Mesendoderm (in vitro differentiated cells): ENCODE data around the gene GJB6.

Source experiments
- DNase-seq: peaks from one replicate; pipeline ENCODE4 v3.0.0; 2013
- H2AK5ac ChIP-seq: 2 replicates; pipeline ENCODE4 v1.6.1; 2013; ENCODE audit warnings: low read length, inconsistent platforms
- H2BK120ac ChIP-seq: 2 replicates; pipeline ENCODE4 v1.6.1; 2013; ENCODE audit warnings: low read depth, mild to moderate bottlenecking, low read length, moderate library complexity, mixed read lengths
- H2BK15ac ChIP-seq: replicated peaks from 2 replicates; pipeline ENCODE4 v1.6.1; 2013; ENCODE audit warnings: low read depth, mild to moderate bottlenecking, moderate library complexity
- H2BK5ac ChIP-seq: 2 replicates; pipeline ENCODE4 v1.6.1; 2013; ENCODE audit warnings: low read length, inconsistent platforms
- H3K18ac ChIP-seq: 2 replicates; pipeline ENCODE4 v1.6.1; 2013; ENCODE audit warnings: mild to moderate bottlenecking, low read length, mixed read lengths
- H3K23ac ChIP-seq: one replicate; pipeline ENCODE4 v1.6.1; 2013; ENCODE audit warnings: low read length
- H3K27ac ChIP-seq: 2 replicates; pipeline ENCODE4 v1.5.1; 2013; ENCODE audit warnings: low read depth, mild to moderate bottlenecking, inconsistent platforms, low read length, moderate library complexity
- H3K27me3 ChIP-seq: 2 replicates; pipeline ENCODE4 v1.6.1; 2013; ENCODE audit warnings: low read length, control low read depth, mild to moderate bottlenecking, inconsistent platforms; ENCODE audit not compliant: insufficient read depth, poor library complexity
- H3K36me3 ChIP-seq: 2 replicates; pipeline ENCODE4 v1.6.1; 2013; ENCODE audit warnings: low read length, inconsistent platforms; ENCODE audit not compliant: control insufficient read depth, insufficient read depth
- H3K4ac ChIP-seq: one replicate; pipeline ENCODE4 v1.6.1; 2013; ENCODE audit warnings: low read depth, mild to moderate bottlenecking, low read length, moderate library complexity
- H3K4me1 ChIP-seq: 2 replicates; pipeline ENCODE4 v1.6.1; 2013; ENCODE audit warnings: low read depth, low read length, inconsistent platforms; ENCODE audit not compliant: control insufficient read depth
- H3K4me2 ChIP-seq: 2 replicates; pipeline ENCODE4 v1.6.1; 2013; ENCODE audit warnings: low read length
- H3K4me3 ChIP-seq: 2 replicates; pipeline ENCODE4 v1.5.1; 2013; ENCODE audit warnings: mild to moderate bottlenecking, low read length
- H3K56ac ChIP-seq: one replicate; pipeline ENCODE4 v1.6.1; 2013; ENCODE audit warnings: low read length
- H3K79me1 ChIP-seq: 2 replicates; pipeline ENCODE4 v1.6.1; 2013; ENCODE audit warnings: low read length, inconsistent platforms
- H3K79me2 ChIP-seq: 2 replicates; pipeline ENCODE4 v1.6.1; 2013; ENCODE audit warnings: mild to moderate bottlenecking, low read length; ENCODE audit not compliant: control insufficient read depth, insufficient read depth
- H3K9ac ChIP-seq: 2 replicates; pipeline ENCODE4 v1.6.1; 2013; ENCODE audit warnings: low read length, inconsistent platforms
- H4K5ac ChIP-seq: one replicate; pipeline ENCODE4 v1.6.1; 2013; ENCODE audit warnings: low read length
- H4K8ac ChIP-seq: one replicate; pipeline ENCODE4 v1.6.1; 2013; ENCODE audit warnings: low read depth, mild to moderate bottlenecking, control low read depth, low read length, moderate library complexity
- WGBS: extraction: QIAGEN DNeasy Blood & Tissue Kit; methylation state at CpG from one replicate; pipeline ENCODE4 v1.1.7; 2013; ENCODE audit warnings: low lambda C conversion rate, missing lambda C conversion rate; ENCODE audit not compliant: insufficient coverage; ENCODE audit errors: extremely low coverage; 5-methylcytosine and 5-hydroxymethylcytosine counted together

The GJB6 gene

DNA sequence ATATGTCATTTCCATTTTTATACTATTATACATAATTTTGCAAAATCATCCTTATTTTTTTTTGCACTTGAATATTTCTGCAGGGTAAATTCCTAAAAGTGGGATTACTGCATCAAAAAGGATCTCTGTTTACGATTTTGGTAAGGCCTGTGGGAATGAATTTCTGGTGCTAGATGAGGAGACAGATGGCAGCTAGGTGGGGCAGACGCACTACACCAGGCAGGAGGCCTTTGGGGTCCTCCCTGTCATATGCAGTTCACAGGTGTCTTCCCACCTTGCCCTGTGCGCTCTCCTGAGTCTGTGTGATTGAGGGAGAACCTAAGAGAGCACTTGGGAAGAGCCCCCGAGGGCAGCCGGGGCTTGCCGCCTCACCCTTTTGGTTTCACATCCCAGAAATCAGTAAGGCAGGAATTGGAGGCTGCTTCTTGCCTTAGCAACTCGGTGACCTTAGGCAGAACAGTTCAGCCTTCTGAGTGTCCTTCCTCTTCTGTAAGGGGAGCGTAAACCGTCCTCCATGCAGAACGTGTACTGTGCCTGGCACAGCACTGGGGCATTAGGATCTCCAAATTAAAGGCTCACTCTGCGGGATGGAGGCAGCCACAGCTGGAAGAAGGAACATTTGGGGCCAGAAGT lies 25.9 kb downstream of the GJB6 start:
- no peak overlapping the region for H2BK5ac ChIP-seq
- no peak overlapping the region for H2BK120ac ChIP-seq
- H3K23ac ChIP-seq, result no peak overlapping the region
- no peak overlapping the region for H2BK15ac ChIP-seq
- no peak overlapping the region for H3K4me2 ChIP-seq
- H3K27ac ChIP-seq, result no peak overlapping the region
- H3K4ac ChIP-seq, result no peak overlapping the region
- H3K36me3 ChIP-seq, result no peaks in the 10 kb centered on the region
- no peak overlapping the region for H3K9ac ChIP-seq
- H3K79me1 ChIP-seq, result no peaks in the 10 kb centered on the region
- no peak for DNase-seq
- no peak overlapping the region for H2AK5ac ChIP-seq
- WGBS, result no CpG with 5 or more reads among the region's 11 CpGs
- H3K56ac ChIP-seq, result no peak overlapping the region
- no peak overlapping the region for H3K4me3 ChIP-seq
- no peaks in the 10 kb centered on the region for H3K4me1 ChIP-seq
- H3K18ac ChIP-seq, result no peak overlapping the region
- H4K8ac ChIP-seq, result no peak overlapping the region
- no peaks in the 10 kb centered on the region for H3K79me2 ChIP-seq
- no peaks in the 10 kb centered on the region for H3K27me3 ChIP-seq
- H4K5ac ChIP-seq, result no peak overlapping the region

DNA sequence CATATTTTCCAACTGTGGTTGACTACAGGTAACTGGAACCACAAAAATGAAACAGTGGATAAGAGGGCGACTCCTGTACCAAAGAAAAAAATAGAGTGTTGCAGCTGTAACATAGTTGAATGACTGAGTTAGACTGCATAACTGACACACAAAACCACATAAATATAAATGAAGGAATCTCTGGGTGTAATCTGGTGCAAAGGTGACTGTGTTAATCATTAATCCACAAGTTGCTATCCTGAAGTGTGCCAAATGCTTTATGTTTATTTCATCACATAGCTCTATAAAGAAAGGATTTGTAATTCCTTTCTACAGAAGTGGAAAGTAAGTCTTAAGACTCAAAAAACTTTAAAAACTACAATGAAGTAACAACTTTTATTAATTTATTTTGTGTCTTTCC lies 33.3 kb downstream of the GJB6 start:
- H3K4me1 ChIP-seq, result no peaks in the 10 kb centered on the region
- WGBS, result no CpG with 5 or more reads among the region's 1 CpG
- no peak overlapping the region for H3K4ac ChIP-seq
- no peak overlapping the region for H3K4me3 ChIP-seq
- no peak overlapping the region for H4K5ac ChIP-seq
- H3K79me2 ChIP-seq, result no peaks in the 10 kb centered on the region
- H3K18ac ChIP-seq, result no peak overlapping the region
- no peak overlapping the region for H2BK120ac ChIP-seq
- H4K8ac ChIP-seq, result no peak overlapping the region
- no peak overlapping the region for H3K23ac ChIP-seq
- no peak for DNase-seq
- no peak overlapping the region for H2AK5ac ChIP-seq
- H2BK5ac ChIP-seq, result no peak overlapping the region
- H2BK15ac ChIP-seq, result no peak overlapping the region
- H3K56ac ChIP-seq, result no peak overlapping the region
- H3K4me2 ChIP-seq, result no peak overlapping the region
- no peaks in the 10 kb centered on the region for H3K36me3 ChIP-seq
- no peak overlapping the region for H3K9ac ChIP-seq
- H3K79me1 ChIP-seq, result no peaks in the 10 kb centered on the region
- peaks cover 19% of the 10 kb centered on the region for H3K27me3 ChIP-seq
- H3K27ac ChIP-seq, result no peak overlapping the region

DNA sequence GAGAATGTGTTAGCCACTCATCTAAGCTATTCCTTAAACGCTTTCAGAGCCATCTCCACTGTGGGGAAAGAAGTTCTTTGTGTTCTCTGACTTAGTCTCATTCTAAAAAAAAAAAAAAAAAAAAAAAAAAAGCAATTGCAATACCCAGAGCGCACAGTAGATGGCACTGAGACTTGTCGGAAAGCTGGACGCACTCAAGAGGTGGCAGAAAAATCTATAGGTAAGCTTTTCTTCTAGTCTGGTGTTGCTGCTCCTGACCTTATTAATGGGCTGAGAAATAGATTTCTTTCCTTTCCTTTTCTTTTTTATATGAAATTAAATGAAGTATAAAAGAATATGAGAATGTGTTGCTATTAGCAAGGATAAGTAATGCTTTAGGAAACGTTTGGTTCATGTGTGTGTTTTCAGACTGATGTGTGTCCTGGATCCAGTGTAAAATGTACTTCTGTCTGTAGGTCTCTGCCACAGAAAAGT lies 34.7 kb downstream of the GJB6 start:
- Histone ChIP-seq H2BK15ac (no peak overlapping the region), H3K4ac (no peak overlapping the region), H2AK5ac (no peak overlapping the region), H2BK120ac (no peak overlapping the region), H3K36me3 (no peaks in the 10 kb centered on the region), H3K4me2 (no peak overlapping the region), H3K79me1 (no peaks in the 10 kb centered on the region), H4K5ac (no peak overlapping the region), H3K56ac (no peak overlapping the region), H2BK5ac (no peak overlapping the region), H3K23ac (no peak overlapping the region), H3K4me3 (no peak overlapping the region), H3K4me1 (no peaks in the 10 kb centered on the region), H3K18ac (no peak overlapping the region), H3K9ac (no peak overlapping the region), H3K27me3 (peaks cover 27% of the 10 kb centered on the region), H4K8ac (no peak overlapping the region), H3K27ac (no peak overlapping the region), H3K79me2 (no peaks in the 10 kb centered on the region)
- WGBS, result 100% methylated on average over 1 of the region's 5 CpGs
- peak; percentile 37 for DNase-seq

DNA sequence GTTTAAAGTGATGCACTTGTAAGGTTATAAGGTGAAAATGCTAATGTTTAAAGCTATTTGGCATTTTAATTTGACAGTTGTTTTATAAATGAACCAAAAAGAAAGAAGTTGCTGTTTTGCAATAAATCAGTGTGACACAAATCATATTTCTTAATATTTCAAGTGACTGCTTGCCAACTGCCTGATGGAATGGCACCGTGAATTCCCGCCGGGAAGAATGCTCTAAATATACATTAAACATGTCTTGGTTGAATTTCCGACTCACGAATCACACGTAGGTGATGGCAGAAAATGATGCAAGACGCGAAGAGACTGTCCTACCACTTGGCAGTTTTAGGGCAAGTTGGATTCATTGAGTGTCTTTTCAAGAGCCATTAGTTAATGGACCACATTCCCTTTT lies 36.3 kb downstream of the GJB6 start:
- no peaks in the 10 kb centered on the region for H3K79me1 ChIP-seq
- H3K4me3 ChIP-seq, result no peak overlapping the region
- no peaks in the 10 kb centered on the region for H3K4me1 ChIP-seq
- H3K9ac ChIP-seq, result no peak overlapping the region
- H2BK120ac ChIP-seq, result no peak overlapping the region
- no peaks in the 10 kb centered on the region for H3K36me3 ChIP-seq
- H3K4me2 ChIP-seq, result no peak overlapping the region
- no peak overlapping the region for H3K23ac ChIP-seq
- H2BK5ac ChIP-seq, result no peak overlapping the region
- no peak overlapping the region for H4K8ac ChIP-seq
- H3K27ac ChIP-seq, result no peak overlapping the region
- no peak overlapping the region for H4K5ac ChIP-seq
- no peak overlapping the region for H3K18ac ChIP-seq
- no peak overlapping the region for H2BK15ac ChIP-seq
- H3K4ac ChIP-seq, result no peak overlapping the region
- no peaks in the 10 kb centered on the region for H3K79me2 ChIP-seq
- no CpG with 5 or more reads among the region's 8 CpGs for WGBS
- peaks cover 39% of the 10 kb centered on the region for H3K27me3 ChIP-seq
- no peak overlapping the region for H2AK5ac ChIP-seq
- no peak for DNase-seq
- H3K56ac ChIP-seq, result no peak overlapping the region

DNA sequence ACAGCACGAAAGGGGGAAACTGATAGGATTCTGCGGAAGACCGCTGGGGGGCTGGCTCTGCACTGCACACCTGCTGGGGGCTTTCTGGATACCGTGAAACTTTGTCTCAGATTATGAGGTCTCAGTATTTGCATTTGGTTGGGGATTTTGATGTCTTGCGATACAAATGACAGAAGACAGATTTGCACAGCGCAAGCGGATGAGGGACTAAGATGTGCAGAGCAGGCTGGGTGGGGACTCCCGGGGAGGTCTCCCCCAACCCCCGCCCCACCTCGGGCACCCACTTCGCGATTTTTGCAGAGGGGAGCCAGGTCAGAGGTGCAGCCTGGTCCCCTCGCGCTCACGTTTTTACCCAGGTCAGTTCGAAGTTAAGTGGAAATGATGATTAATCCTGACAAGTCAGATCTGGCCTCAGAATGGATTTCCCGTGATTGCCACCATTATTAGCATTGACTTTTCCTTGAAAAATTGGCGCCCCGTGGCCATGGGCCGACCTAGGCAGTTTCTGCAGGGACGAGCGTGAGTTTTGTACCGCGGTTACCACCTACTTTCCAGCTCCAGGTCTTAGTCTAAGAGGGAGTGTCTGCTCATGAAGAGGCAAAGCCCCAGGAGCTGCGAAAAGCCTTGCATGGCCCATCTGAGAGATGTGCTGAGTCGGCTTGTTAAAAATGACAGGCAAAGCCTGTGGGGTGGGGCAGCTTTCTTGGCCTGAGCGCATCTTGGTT lies 38.0 kb downstream of the GJB6 start:
- Histone ChIP-seq H3K4me3 (no peak overlapping the region), H3K36me3 (no peaks in the 10 kb centered on the region), H3K9ac (no peak overlapping the region), H2AK5ac (no peak overlapping the region), H3K79me1 (no peaks in the 10 kb centered on the region), H3K27me3 (peaks cover 43% of the 10 kb centered on the region), H4K8ac (no peak overlapping the region), H3K23ac (no peak overlapping the region), H3K56ac (no peak overlapping the region), H3K27ac (no peak overlapping the region), H4K5ac (no peak overlapping the region), H3K18ac (no peak overlapping the region), H3K4ac (no peak overlapping the region), H3K4me1 (no peaks in the 10 kb centered on the region), H3K4me2 (no peak overlapping the region), H2BK15ac (no peak overlapping the region), H3K79me2 (no peaks in the 10 kb centered on the region), H2BK5ac (no peak overlapping the region), H2BK120ac (no peak overlapping the region)
- no CpG with 5 or more reads among the region's 27 CpGs for WGBS
- DNase-seq, result no peak
